Transverse colon (tissue), 4 donors: Measurements from ENCODE around the gene SPECC1.

Source experiments
- CTCF ChIP-seq, 5 experiments: fragments of 200-600 bp in 3 of 5; fragments of 450-650 bp in 2 of 5; sonication (generic) in 3 of 5; IDR thresholded peaks; 1 replicate in 2 of 5; 2 replicates in 3 of 5; pipeline ENCODE4 v1.5.1; 2016 to 2017; ENCODE audit warnings: antibody characterized with exemption in 5 of 5, inconsistent platforms in 3 of 5, mild to moderate bottlenecking in 2 of 5, moderate library complexity in 1 of 5
- EP300 ChIP-seq: sonication (generic); formaldehyde crosslinking; IDR thresholded peaks from one replicate; pipeline ENCODE4 v1.6.1; 2017; ENCODE audit warnings: antibody characterized with exemption, low read depth
- POLR2AphosphoS5 ChIP-seq, 3 donors: sonication (generic); formaldehyde crosslinking; IDR thresholded peaks; one replicate each; pipeline ENCODE4 v1.6.1; 2016; ENCODE audit warnings: antibody characterized with exemption in 3 of 3

- TF ChIP-seq CTCF (IDR thresholded peaks at IDR 0.05) = no peak
- no peak for TF ChIP-seq POLR2AphosphoS5 (IDR thresholded peaks at IDR 0.05)
- no peak for TF ChIP-seq EP300
Measured at GRCh38 chr17:20208717-20209116, 199.6 kb downstream of the SPECC1 start.
